WI38 (cell line): Measurements from ENCODE around the gene CAMK2G.
A peak's percentile ranks its signal among the peaks of the same experiment; 100 is the strongest.
"Not testable (repeated sequence)": the region's sequence is repeated elsewhere in the genome, so short reads cannot be mapped to it uniquely, and the experiment has no call there.

Source experiments
- H3K4me3 ChIP-seq: 2 replicates; pipeline ENCODE4 v1.5.1; 2011; ENCODE audit warnings: low read depth, mild to moderate bottlenecking, control low read depth, low read length
- TF ChIP-seq, protein P1 (sequence below): IDR thresholded peaks from 2 replicates; pipeline ENCODE4 v1.5.1; 2012; ENCODE audit warnings: low read depth, mild to moderate bottlenecking, control low read depth, low read length

CAMK2G gene

DNA sequence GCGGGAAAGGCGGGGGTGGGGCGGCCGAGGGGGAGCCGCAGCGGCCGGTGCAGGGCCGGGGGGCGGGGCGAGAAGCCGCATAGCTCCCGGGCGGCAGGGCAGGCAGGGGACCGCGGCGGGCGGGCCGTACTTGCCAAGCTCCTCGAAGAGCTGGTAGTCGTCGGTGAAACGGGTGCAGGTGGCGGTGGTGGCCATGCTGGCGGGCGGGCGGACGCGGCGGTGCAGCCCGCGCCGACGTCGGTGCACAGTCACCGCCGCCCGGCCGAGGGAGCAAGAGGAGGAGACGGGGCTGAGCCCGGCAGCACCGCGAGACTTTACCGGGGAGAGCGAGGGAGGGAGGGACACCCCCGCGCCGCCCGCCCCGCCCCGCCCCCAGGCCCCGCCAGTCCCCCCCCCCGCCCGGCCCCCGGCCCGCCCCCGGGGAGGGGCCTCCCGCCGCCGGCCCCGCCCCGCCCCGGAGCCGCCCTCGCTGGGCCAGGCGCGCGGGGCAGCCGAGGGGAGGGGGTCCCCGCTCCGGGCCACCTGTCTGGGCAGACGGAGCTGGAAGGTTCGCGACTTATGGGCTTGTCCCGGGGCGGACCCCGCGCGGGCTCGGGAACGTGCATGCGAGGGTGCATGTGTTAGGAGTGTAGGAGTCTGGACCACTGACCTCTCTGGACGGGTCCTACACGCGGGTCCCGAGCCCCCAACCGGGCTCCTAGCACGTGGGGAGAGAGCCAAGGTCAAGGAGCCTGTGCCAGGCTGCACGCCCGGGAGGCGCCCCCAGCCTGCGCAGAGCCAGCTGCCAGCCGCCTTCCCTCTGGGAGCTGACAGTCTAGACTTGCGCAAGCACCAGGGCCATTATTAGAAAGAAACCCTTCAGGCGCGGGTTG, at the start of gene CAMK2G:
Gene CAMK2G (minus strand): TSS at position 289 of the 872 bp plus-strand sequence. CDS start 94 bp downstream, at position 195.
- TF ChIP-seq, protein P1, sequence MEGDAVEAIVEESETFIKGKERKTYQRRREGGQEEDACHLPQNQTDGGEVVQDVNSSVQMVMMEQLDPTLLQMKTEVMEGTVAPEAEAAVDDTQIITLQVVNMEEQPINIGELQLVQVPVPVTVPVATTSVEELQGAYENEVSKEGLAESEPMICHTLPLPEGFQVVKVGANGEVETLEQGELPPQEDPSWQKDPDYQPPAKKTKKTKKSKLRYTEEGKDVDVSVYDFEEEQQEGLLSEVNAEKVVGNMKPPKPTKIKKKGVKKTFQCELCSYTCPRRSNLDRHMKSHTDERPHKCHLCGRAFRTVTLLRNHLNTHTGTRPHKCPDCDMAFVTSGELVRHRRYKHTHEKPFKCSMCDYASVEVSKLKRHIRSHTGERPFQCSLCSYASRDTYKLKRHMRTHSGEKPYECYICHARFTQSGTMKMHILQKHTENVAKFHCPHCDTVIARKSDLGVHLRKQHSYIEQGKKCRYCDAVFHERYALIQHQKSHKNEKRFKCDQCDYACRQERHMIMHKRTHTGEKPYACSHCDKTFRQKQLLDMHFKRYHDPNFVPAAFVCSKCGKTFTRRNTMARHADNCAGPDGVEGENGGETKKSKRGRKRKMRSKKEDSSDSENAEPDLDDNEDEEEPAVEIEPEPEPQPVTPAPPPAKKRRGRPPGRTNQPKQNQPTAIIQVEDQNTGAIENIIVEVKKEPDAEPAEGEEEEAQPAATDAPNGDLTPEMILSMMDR: no peak
- H3K4me3 ChIP-seq: peak within 1 kb of the TSS; percentile 65

DNA sequence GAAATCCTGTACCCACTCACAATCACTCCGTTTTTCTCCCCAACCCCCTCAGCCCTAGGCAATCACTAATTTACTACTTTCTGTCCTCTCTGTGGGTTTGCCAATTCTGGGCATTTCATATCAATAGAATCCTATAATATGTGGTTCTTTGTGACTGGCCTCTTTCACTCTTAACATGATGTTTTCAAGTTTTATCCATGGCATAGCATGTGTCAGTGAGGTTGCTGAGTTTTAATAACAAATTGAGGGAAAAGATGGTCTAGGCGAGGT, 48.4 kb upstream of the CAMK2G start:
- TF ChIP-seq, protein P1: no peak
- H3K4me3 ChIP-seq: no peak overlapping the region

DNA sequence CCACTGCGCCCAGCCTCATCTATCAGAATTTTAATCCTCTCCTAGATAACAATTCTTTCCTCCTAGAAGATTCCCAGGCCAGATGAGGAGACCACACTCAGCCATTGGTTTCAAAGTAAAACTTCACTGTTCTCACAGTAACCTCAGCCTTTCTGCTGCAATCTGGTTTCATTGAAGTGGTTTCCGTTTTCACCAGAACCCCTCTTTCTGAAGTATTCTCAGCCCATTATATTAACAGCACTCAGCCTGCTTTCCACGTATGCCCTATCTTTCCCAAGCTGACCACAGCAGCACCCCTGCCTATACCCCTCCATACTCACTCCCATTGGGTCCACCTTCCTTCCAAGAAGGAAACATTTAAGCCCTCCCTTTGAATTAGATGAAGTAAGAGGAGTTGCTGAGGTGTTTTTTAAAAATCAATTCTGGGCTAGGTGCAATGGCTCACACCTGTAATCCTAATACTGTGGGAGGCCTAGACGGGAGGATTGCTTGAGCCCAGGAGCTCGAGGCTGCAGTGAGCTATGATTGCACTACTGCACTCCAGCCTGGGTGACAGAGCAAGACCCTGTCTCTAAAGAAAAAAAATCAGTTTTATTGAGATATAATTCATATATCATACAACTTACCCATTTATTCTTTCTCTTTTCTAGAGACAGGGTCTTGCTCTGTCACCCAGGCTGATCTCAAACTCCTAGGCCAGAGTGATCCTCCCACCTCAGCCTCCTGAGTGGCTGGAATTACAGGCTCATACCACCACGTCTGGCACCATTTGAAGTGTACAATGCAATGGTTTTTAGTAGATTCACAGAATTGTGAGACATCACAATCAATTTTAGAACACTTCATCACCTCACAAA, 47.9 kb upstream of the CAMK2G start:
- H3K4me3 ChIP-seq: no peak overlapping the region
- TF ChIP-seq, protein P1: no peak

DNA sequence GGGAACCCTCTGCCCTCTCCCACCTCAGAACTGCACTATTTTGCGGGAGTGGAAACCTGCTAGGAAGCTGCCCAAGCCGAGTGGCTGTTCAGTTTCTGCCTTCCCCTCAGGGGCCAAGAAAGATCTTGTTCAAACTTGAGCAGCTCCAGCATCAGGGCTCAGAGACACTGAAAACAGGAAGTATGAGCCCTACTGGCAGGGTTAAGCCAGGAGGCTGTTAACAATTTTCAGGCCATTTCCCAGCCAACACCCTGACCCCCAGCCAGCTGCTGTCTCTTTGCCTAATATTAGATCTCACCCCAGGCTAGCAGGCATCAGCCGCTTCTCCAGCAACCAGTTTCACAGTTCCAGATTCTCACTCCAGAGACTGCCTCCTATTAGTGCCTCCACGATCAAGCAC, 45.7 kb upstream of the CAMK2G start:
- TF ChIP-seq, protein P1: no peak
- H3K4me3 ChIP-seq: no peak overlapping the region

DNA sequence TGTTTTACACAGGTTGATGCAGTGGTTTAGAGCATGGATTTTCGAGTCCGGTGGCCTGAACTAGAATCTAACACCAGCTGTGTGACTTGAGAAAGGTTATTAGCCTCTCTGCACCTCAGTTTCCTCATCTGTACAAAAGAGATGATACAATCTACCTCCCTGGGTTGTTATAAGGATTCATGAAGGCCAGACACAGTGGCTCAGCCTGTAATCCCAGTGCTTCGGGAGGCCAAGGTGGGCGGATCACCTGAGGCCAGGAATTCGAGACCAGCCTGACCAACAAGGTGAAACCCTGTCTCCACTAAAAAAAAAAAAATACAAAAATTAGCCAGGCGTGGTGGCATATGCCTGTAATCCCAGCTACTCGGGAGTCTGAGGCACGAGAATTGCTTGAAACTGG, 45.1 kb upstream of the CAMK2G start:
- not testable (repeated sequence) for H3K4me3 ChIP-seq

DNA sequence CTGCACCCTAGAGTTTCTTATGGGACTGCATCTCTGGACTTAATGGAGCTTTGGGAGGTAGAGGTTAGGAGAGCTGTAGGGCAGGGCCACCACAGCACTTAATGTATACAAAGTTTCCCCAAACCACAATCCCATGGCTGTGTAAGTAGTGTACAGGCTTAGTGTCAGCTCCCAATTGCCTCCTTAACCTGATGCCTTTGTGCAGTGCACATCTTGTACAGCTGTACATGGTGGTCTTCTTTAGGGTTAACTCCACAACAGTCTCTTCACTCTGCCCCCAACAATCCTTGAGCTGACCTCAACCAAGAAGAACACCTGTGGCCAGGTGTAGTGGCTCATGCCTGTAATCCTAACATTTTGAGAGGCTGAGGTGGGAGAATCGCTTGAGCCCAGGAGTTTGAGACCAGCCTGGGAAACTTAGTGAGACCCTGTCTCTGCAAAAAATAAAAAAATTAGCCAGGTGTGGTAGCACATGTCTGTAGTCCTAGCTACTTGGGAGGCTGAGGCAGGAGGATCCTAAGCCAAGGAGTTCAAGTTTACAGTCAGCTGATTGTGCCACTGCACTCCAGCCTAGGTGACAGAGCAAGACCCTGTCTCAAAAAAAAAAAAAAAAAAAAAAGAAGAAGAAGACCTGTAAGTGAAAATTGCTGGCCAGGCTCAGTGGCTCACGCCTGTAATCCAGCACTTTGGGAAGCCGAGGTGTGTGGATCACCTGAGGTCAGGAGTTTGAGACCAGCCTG, 43.4 kb upstream of the CAMK2G start:
- TF ChIP-seq, protein P1: no peak
- H3K4me3 ChIP-seq: no peak overlapping the region

DNA sequence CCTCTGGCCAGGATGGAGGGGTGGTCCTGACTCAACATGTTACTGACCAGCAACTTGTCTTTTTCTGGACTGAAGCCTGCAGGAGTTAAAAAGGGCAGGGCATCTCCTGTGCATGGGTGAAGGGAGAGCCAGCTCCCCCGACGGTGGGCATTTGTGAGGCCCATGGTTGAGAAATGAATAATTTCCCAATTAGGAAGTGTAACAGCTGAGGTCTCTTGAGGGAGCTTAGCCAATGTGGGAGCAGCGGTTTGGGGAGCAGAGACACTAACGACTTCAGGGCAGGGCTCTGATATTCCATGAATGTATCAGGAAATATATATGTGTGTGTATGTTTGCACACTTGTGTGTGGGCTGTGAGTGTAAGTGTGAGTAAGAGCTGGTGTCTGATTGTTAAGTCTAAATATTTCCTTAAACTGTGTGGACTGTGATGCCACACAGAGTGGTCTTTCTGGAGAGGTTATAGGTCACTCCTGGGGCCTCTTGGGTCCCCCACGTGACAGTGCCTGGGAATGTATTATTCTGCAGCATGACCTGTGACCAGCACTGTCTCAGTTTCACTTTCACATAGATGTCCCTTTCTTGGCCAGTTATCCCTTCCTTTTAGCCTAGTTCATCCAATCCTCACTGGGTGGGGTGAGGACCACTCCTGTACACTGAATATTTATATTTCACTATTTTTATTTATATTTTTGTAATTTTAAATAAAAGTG, 42.6 kb upstream of the CAMK2G start:
- TF ChIP-seq, protein P1: no peak
- H3K4me3 ChIP-seq: no peak overlapping the region
